ENCODE measurements around the gene PPP1R12C. TPM values are rescaled to one million over a fixed set of nuclear protein-coding genes. Genes with fewer than 3 reads are reported as not detected.
A peak's percentile ranks its signal among the peaks of the same experiment; 100 is the strongest.

The PPP1R12C gene
- total RNA-seq, 1 experiment from 2014 or later = 79.9 TPM

DNA sequence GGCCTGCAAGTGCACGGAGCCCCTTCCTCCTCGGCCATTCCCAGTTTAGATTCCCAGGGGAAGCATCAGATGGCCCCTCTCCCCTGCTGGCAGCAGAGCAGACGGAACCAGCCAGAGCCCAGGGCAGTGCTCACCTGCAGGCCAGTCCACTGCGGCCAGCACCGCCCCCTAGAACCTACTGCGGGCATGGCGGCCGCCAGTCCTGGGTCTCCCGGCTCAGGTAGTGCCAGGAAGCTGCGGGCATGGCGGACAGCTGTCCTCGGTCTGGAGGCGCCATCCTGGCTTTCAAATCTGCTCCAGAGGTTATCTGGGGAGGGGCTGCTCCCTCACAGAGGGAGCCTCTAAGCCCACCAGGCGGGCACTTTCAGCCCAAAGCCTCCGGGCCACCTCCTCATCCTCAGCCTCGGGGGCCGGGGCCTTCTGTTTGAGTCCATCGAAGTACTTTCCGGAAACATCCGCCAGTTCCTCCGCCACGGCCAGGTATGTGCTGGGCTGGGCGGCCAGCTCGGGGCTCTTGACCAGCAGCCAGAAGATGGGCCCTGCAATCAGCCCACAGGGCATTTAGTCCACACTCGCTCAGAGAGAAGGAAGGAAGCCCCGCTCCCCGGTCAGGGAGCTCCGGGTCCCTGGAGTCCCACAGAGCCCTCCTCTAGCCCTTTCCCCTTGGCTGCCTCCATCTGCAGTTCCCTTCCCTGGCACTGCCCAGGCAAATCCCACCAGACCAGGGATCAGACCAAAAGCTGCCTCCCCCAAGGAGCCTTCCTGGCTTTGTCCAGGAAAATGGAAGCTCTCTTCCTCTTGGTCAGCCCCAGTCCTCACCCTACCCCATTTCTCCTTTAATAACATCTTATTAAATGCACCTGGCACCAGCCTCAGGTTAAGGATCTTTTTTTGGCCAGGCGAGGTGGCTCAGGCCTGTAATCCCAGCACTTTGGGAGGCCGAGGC is 72.4 kb downstream of the PPP1R12C start:
- Mint-ChIP-seq H3K4me3 (no peak overlapping the region), H3K4me1 (no peaks in the 10 kb centered on the region), H3K36me3 (ENCODE audit: insufficient read depth in 1 of 3, low read depth in 3 of 3) (peaks cover 24 to 66% (median 40%) of the 10 kb centered on the region in 3 experiments), H3K27me3 (ENCODE audit: low read depth) (no peaks in the 10 kb centered on the region), H3K27ac (0 out of 7 replicates have a peak overlapping the region, but pooled peaks of 1 of the 3 experiments have one; percentile 44), H3K9me3 (no peaks in the 10 kb centered on the region)
- Histone ChIP-seq H3K4ac (ENCODE audit: low read depth, low read length) (no peak overlapping the region), H4K5ac (ENCODE audit: insufficient read length, low read depth, low read length) (no peak overlapping the region), H3K27me3 (ENCODE audit: insufficient read depth, low read length) (no peaks in the 10 kb centered on the region), H3K9ac (ENCODE audit: extremely low read depth, insufficient read length, low read length) (no peak overlapping the region), H3K4me2 (ENCODE audit: insufficient read depth, insufficient read length, low read length) (no peak overlapping the region), H2BK120ac (ENCODE audit: low read depth, low read length, poor library complexity, severe bottlenecking) (no peak overlapping the region), H3K27ac (ENCODE audit: insufficient read length, low read depth, low read length) (no peak overlapping the region), H2AK5ac (ENCODE audit: insufficient read length, low read length) (no peak overlapping the region), H2BK12ac (ENCODE audit: insufficient read length, low read depth, low read length) (no peak overlapping the region), H4K8ac (replicated peaks; ENCODE audit: insufficient read length, low read depth, low read length) (no peak overlapping the region), H3K14ac (ENCODE audit: insufficient read depth, low read length) (no peak overlapping the region), H3T11ph (ENCODE audit: low read length) (no peak overlapping the region), H4K20me1 (ENCODE audit: control insufficient read depth, insufficient read depth, insufficient read length) (no peaks in the 10 kb centered on the region), H2BK15ac (ENCODE audit: low read depth, low read length) (no peak overlapping the region), H3K18ac (ENCODE audit: insufficient read length, low read depth, low read length) (no peak overlapping the region), H3K79me2 (ENCODE audit: insufficient read depth, low read length) (no peaks in the 10 kb centered on the region), H2AFZ (ENCODE audit: low read length) (no peak overlapping the region), H3K79me1 (ENCODE audit: insufficient read depth, low read depth, low read length, poor library complexity, severe bottlenecking) (no peaks in the 10 kb centered on the region), H4K91ac (ENCODE audit: insufficient read length, low read depth, low read length) (no peak overlapping the region), H2BK5ac (ENCODE audit: insufficient read length, low read length) (no peak overlapping the region), H3K23ac (ENCODE audit: insufficient read length, low read depth, low read length) (no peak overlapping the region), H3K9me3 (ENCODE audit: control insufficient read depth, low read depth, low read length) (no peaks in the 10 kb centered on the region), H3K4me1 (ENCODE audit: insufficient read depth, low read length) (no peaks in the 10 kb centered on the region), H3K56ac (ENCODE audit: insufficient read length, low read depth, low read length) (no peak overlapping the region), H2BK20ac (ENCODE audit: low read depth, low read length, poor library complexity, severe bottlenecking) (no peak overlapping the region), H3K23me2 (ENCODE audit: insufficient read length, low read depth, low read length, poor library complexity, severe bottlenecking) (no peaks in the 10 kb centered on the region)
- no peak for DNase-seq
- WGBS (ENCODE audit: extremely low coverage, insufficient read length, low lambda C conversion rate) = no CpG with 5 or more reads among the region's 30 CpGs
- TF ChIP-seq, protein P1, sequence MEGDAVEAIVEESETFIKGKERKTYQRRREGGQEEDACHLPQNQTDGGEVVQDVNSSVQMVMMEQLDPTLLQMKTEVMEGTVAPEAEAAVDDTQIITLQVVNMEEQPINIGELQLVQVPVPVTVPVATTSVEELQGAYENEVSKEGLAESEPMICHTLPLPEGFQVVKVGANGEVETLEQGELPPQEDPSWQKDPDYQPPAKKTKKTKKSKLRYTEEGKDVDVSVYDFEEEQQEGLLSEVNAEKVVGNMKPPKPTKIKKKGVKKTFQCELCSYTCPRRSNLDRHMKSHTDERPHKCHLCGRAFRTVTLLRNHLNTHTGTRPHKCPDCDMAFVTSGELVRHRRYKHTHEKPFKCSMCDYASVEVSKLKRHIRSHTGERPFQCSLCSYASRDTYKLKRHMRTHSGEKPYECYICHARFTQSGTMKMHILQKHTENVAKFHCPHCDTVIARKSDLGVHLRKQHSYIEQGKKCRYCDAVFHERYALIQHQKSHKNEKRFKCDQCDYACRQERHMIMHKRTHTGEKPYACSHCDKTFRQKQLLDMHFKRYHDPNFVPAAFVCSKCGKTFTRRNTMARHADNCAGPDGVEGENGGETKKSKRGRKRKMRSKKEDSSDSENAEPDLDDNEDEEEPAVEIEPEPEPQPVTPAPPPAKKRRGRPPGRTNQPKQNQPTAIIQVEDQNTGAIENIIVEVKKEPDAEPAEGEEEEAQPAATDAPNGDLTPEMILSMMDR (conservative IDR thresholded peaks at IDR 0.05) = peak; percentile 23; the same call in 1 of the 3 replicates

Data from H9 (cell line).